NCI-H2227 (cell line): ENCODE results near the gene TSNAX.
"Not testable (repeated sequence)": the region's sequence is repeated elsewhere in the genome, so short reads cannot be mapped to it uniquely, and the experiment has no call there.

ENCODE experiments used
- DNase-seq: peaks from one replicate; lab custom pipeline; 2025; ENCODE audit not compliant: unreplicated experiment; lab: John Stamatoyannopoulos, UW

TSNAX gene, protein sequence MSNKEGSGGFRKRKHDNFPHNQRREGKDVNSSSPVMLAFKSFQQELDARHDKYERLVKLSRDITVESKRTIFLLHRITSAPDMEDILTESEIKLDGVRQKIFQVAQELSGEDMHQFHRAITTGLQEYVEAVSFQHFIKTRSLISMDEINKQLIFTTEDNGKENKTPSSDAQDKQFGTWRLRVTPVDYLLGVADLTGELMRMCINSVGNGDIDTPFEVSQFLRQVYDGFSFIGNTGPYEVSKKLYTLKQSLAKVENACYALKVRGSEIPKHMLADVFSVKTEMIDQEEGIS

DNA sequence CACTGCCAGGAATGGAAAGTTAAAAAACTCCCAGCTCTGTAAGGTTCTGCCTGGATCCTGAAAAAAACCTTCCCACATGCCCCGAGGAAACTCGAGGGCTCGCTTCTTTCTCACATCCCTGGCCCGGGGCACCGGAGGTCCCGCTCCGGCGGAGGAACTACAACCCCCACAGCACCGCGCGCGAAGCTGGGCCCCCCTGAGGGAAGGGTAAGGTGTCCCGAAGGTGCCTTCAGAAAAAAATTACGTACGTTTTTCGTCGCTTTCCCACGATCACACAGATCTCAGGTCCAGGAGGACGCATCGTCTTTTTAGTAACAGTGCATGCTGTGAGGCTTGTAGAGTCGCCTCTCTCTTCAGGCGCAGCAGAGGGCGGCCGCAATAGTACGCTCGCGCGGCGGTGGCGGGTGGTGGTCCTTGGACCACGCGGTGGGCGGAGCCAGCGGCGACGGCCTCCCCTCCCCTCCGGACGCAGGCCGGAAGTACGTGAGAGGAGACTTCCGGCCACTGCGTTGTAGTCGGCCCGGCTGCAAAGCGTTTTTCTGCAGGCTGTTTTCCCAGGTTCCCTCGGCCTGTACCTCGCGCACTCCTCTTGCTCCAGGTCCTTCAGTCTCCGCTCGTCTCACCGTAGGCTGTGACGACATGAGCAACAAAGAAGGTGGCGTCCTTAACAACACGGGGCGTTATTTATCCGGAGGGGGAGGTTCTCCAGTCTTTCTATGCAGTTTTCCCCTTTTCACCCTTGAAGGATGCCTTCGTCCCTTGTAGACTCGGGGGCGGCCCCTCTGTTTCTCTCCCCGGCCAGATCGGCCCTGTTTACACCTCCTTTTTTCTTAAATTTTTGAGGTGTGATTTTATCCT, at the start of gene TSNAX:
TSS of gene TSNAX (plus strand) at position 498 of the 858 bp plus-strand sequence. CDS start at position 640, 142 bp downstream.
- DNase-seq = peak; percentile 97

DNA sequence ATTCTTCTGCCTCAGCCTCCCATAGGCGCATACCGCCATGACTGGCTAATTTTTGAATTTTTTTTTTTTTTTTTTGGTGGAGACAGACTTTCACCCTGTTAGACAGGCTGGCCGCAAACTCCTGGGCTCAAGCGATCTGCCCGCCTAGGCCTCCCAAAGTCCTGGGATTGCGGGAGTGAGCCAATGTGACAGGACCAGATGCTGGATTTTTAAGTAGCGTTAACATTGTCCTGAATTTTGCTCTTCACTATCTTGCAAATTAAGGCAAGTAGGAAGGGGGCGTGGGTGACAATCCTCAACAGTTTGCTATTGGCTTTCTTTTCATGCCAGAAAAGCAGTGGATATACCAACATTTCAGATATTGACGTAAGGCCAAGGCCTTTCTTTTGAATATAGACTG, 49.7 kb upstream of the TSNAX start:
- no peak for DNase-seq

DNA sequence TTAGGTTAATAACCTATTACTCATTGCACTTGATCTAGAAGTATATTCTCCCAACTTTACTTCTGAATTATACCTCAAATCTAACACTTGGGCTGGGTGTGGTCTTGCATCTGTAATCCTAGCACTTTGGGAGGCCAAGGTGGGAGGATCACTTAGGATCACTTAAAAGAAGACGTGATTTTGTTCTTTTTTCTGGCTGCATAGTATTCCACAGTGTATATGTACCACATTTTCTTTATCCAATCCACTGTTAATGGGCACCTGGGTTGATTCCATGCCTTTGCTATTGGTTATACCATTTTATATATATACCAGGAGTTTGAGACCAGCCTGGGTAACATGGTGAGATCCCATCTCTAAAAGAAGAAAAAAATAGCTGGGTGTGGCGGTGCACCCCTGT, 48.5 kb upstream of the TSNAX start:
- no peak for DNase-seq

DNA sequence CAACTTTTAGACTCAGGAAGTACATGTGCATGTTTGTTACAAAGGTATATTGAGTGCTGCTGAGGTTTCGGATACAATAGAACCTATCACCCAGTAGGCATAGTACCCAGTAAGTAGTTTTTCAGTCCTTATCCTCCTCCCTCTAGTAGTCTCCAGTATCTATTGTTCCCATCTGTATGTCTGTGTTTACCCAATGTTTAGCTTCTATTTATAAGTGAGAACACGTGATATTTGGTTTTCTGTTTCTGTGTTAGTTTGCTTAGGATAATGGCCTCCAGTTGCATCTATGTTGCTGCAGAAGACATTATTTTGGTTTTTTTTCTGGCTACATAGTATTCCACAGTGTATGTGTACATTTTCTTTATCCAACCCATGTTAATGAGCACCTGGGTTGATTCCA, 47.2 kb upstream of the TSNAX start:
- no peak for DNase-seq

DNA sequence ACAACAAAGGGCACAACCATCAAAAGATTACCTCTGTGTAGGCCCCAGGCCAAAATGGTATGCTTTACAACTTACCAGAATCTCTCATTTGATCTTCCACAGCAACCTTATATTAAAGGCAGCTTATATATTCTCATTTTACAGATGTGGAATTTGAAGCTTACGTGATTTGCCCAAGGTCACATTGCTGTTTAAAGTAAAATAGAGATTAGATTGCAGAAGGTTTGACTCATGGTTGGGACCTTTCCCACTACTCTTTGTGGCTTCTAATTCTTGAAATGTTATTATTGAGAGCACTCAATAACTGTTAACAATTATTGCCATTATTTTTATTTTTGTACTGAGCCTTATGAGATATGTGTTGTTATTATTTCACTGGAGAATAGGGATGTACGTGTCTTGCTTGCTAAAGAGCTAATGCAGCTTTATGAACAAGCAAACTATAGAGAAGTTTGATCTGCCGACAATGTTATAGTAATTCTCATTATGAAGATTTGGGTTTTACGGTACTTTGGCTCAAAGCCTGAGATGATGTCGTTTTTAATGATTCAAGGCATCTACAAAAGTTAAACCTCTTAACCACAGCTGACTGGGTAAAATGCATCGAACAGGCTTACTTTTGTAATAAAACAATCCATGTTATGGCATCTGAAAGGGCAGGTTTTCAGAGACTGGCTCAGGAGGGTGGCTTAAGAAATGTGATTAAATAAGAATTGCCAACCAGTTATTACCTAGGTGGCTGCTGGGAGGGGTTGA, 43.3 kb upstream of the TSNAX start:
- DNase-seq = no peak

DNA sequence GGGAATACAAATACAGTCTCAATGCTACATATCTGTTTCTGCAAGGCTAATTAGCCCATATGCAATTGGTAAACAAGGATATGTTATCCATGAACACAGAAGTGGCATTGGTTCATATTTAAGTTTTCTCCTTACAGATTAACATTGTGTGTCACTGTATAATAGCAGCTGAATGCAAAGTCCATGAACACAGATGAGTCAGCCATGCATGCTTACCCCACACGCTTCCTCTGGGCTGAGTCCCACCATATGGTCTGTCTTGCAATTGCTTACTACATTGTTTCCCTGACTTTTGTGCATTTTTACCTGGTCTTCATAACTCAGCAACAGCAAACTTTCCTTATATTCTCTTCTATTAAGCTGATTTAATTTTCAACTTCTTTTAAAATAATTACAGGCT, 41.5 kb upstream of the TSNAX start:
- no peak for DNase-seq

DNA sequence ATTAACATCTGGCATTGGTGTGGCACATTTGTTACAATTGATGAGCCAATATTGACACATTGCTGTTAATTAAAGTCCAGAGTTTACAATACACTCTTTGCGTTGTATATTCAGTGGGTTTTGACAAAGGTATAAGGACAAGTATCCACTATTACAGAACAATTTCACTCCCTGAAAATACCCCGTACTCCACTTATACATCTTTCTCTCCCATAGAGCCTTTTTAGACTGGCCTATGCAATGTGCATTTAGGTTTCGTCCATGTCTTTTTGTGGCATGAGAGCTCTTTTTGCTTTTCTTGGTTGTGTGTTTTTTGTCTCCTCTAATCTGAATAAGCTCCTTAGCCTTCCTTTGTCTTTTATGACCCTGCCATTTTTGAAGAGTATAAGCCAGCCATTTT, 40.6 kb upstream of the TSNAX start:
- DNase-seq = no peak

DNA sequence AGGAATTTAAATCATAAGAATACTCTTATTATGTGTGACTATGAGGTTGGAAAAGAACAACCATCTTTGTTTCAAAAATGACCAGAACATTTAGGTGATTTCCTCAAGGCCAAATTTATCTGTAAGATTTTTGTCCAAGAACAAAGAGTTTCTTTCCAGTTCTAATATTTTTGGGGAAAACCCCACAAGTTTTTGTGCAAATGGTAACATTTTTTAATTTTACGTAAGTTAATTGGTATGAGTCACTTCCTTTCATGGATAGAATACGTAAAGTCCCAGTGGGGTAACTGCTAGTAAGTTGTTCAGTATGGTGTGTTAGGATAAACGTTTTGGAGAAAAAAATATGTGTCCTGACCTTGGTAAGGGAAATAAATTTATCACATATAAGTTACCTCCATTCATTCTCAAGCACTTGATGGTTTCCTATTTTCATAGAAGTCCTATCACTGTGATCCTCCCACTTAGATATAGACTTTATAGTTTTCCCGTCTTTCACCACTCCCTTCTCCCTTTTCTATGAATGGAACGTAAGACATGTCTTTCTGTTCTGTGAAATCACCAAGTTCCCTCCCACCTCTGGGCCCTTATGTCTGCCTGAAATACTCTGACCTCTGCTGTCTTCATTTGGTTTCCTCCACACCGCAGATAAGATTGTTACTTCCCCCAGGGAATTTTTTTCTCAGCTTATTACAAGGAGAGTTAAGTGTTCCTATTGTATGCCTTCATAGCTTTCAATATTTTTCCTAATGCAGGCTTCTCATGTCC, 34.9 kb upstream of the TSNAX start:
- DNase-seq = no peak

DNA sequence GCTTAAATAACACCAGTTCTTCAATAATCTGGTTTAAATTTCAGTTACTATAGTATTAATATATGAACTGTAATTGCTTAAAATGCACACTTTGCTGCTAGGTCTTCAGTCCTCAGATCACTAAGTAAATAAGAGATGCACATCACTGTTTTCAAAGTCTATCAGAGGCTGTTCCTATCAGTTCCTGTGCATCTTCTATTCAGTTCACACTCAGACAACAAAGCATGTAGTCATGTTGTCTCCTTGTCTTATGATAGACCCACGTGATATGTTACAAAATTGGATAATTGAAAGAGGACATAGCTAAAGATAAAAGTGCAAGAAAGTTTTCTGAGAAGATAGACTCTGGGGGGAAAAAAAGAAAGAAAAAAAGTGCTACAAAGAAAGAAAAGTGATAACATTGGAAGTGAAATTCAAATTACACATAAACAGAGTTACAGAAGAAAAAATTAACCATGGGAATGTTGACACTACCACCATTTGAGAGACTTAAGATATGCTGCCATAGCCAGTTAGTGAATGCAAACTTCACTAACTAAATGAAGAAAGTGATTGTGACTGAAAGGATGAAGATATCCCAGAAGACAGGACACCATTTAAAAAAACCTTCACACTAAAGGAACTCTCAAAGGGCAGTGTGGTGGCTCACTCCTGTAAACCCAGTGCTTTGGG, 33.9 kb upstream of the TSNAX start:
- DNase-seq = no peak

DNA sequence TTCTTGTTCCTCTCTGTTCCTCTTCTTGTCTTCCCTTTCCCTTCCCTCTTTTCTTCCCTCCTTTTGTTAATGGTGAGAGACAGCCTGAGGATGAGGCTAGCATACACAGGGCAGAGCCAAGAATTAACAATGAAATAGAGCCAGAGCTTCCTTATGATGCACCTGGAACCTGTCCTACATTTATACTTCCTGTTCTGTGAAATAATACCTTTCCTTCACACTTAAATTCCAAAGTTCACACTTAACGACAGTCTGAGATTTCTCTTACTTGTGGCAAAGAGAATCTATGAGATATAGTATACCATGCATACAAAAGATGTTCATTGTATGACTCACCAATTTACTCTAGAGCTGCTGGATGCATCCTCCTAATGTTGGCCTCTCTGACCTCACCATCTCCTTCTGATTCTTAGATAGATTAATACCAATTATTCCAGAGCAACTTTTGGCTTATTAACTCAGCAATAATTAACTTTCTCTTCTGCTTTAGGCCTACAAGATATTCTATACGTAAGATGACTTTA, 30.8 kb upstream of the TSNAX start:
- DNase-seq = no peak

DNA sequence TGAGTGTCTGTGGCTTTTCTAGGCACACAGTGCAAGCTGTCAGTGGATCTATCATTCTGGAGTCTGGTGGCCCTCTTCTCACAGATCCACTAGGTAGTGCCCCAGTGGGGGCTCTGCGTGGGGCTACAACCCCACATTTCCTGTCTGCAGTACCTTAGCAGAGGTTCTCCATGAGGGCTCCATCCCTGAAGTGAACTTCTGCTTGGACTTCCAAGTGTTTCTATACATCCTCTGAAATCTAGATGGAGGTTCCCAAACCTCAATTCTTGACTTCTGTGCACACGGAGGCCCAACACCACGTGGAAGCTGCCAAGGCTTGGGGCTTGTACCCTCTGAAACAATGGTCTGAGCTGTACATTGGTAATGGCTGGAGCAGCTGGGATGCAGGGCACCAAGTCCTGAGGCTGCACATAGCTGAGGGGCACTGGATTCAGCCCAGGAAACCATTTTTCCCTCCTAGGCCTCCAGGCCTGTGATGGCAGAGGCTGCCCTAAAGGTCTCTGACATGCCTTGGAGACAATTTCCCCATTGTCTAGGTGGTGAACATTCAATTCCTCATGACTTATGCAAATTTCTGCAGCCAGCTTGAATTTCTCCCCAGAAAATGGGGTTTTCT, 29.2 kb upstream of the TSNAX start:
- no peak for DNase-seq

DNA sequence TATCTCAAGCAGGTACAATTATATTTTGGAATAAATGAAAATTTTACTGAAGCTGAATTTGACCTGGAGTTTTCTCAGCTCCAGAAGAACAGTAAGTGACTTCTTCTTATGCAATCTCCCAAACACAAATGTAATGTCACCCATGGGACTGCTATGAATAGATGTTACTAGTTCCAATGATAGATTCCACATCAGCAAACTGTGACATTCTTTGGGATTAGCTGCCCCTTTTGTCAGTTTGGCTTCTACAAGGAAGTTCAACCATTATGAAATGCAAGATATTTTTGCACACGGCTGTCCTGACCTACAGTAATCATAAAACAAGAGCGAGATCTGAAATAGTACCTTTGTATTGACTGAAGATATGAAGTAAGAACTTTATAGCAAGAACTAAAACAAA, 27.8 kb upstream of the TSNAX start:
- no peak for DNase-seq

DNA sequence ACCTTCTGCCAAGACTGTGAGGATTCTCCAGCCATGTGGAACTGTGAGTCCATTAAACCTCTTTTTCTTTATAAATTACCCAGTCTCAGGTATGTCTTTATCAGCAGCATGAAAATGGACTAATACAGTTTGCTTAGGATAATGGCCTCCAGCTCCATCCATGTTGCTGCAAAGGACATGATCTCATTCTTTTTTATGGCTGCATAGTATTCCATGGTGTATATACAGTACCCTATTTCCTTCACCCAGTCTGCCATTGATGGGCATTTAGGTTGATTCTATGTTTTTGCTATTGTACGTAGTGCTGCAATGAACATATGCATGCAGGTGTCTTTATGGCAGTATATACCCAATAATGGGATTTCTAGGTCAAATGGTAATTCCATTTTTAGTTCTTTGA, 25.3 kb upstream of the TSNAX start:
- not testable (repeated sequence) for DNase-seq

DNA sequence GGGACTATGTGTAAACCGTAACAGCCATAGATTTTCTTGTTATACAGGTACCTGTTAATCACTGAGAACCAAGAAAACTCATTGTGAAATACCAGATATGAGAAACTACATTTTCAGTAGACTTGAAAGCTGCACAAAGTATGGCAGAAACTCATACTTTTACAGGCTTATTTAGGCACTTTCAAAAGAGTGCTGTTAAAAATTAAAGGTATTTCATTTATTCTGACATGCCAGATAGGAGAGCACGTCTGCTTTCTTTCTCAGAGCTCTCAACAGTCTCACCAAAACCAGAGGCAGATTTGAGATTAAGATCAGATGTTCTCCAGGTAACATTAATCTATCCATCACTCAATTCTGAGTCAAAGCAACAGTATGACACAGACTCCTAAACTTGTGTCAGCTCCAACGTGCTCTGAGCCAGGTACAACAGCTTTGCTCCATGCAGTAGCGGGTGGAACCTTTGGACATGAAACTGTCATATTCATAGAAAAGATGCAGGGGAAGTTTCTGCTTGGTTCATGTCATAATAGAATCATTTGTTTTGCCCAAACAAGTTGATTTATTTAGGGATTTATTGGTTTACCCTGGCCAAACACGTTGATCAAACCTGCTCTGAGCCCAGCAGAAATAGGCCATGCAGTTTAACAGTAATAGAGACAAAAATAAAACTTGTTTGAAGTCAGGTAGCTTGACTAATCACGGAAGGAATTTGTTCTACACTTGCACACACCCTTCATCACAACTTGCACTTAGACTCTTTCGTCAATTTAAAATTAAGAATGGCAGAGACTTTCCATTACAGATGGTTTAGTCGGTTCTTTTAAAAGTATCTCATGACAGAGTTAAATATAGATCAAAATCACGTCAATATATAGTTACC, 20.8 kb upstream of the TSNAX start:
- no peak for DNase-seq

DNA sequence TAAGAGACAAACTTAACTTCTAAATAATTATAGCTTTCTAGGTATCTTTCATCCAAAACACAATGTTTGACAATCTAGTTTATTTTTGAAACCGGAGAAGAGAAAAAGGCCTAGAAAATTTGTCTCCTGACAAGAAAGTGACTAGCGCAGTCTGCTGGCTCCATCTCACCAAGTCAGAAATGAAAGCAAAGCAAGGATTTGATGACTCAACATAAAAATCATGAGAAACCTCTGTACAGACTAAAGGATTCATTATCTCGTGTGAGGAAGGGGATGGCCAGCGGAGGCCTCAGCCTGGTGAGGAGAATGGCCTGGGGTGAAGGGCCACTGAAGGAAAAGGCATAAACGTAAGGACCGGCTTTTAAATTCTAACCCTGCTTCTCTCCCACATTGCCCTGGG, 20.0 kb upstream of the TSNAX start:
- peak; percentile 51 for DNase-seq

DNA sequence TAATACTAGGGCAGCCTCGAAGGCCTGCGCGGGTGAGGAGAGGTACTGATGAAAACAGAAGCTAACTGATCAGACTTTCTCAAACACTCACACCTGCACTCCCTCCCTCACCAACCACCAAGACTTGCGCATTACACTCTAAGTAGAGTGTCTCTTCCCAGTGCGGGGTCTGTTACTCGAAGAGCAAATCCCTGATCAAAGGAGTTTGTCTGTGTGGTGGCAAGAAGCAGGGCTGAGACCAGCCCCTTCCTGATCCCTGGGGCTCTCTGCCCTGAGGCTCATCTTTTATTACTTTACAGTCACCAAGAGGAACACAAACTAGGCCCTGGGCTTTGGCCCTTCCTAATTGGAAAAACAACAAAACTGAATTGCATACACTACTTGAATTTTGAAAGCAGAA, 19.5 kb upstream of the TSNAX start:
- peak; percentile 51 for DNase-seq

DNA sequence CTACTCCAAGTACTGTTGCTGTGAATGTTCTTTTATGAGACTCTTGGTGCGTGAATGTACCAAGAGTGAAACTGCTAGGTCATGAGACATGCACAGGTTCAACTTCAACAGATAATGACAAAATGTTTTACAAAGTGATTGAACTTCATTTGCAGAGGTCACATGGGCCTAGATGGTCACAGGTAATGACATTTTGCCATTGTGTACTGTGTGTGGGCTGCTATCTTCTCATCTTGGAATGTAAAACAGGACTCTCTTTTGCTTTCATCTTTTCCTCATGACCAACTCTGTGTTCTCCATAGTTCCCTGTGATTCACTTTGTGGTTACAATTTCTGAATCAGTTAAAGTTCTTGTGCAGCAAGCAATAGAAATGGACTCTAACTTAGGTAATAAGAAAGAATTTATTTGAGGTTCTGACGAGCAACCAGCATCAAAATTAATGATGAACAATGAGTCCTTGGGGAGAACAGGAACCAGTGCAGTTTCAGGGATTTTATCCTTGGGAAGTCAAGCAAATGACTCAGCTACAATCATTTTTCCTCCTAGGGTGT, 16.2 kb upstream of the TSNAX start:
- no peak for DNase-seq

DNA sequence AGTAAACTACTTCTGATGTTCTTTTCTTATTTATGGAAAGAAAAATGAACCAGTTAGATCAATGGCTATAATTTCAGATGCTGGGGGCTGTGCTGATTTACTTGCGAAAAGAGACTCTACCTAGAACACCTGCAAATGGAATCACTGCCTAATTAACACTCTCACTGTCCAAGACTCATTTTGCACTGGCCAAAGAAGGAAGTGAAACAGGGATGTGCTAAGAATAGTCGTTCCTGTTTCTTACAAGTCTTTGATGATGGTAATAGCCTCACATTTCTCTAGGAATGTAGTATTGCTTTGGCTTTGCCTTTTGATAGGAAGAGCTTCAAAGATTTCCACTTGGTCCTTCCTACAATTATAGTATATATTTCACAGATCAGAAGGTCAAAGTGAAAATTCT, 12.7 kb upstream of the TSNAX start:
- no peak for DNase-seq

DNA sequence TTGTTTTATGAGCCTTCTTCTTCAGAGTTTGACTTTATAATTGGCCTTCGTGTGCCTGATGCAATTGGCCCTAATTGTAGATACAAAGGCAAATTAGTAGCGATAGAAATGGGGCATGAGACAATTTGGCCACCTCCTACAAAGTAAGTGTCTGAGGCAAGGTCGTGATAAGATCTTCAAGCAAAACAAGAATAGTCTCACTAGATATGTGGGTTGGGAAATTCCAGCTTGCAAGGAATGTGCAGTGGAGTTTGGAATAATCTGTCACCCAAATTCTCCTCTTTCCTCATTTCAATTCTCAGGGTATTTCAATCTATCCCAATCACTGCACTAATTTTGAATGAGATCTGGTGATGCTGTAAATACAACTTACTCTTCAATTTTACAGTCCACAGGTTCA, 11.4 kb upstream of the TSNAX start:
- no peak for DNase-seq
